Hepatocyte (in vitro differentiated cells): ENCODE results near the gene SNCG. TPM values are rescaled to one million over a fixed set of nuclear protein-coding genes. Genes with fewer than 3 reads are reported as not detected.

Experiments used
- DNase-seq: peaks from one replicate; pipeline ENCODE4 v3.0.0-alpha.2; 2016; ENCODE audit warnings: low spot score
- H2AFZ ChIP-seq: fragments of 200-600 bp; sonication (generic); 2 replicates; pipeline ENCODE4 v1.6.0; 2016; ENCODE audit warnings: antibody characterized with exemption, mild to moderate bottlenecking
- H3K27ac ChIP-seq: fragments of 200-600 bp; sonication (generic); 2 replicates; pipeline ENCODE4 v1.5.1; 2016; ENCODE audit warnings: mild to moderate bottlenecking
- H3K27me3 ChIP-seq: fragments of 200-600 bp; sonication (generic); 2 replicates; pipeline ENCODE4 v1.6.1; 2016
- H3K36me3 ChIP-seq: fragments of 200-600 bp; sonication (generic); replicated peaks from 2 replicates; pipeline ENCODE4 v1.5.1; 2016; ENCODE audit warnings: low read depth; ENCODE audit not compliant: insufficient read depth
- H3K4me1 ChIP-seq: fragments of 200-600 bp; sonication (generic); 2 replicates; pipeline ENCODE4 v1.5.1; 2016; ENCODE audit warnings: mild to moderate bottlenecking, moderate library complexity; ENCODE audit not compliant: insufficient read depth
- H3K4me2 ChIP-seq: fragments of 200-600 bp; sonication (generic); 2 replicates; pipeline ENCODE4 v1.6.0; 2016
- H3K4me3 ChIP-seq: fragments of 200-600 bp; sonication (generic); 2 replicates; pipeline ENCODE4 v1.5.1; 2016; ENCODE audit warnings: mild to moderate bottlenecking
- H3K79me2 ChIP-seq: fragments of 200-600 bp; sonication (generic); 2 replicates; pipeline ENCODE4 v1.6.0; 2017; ENCODE audit warnings: mild to moderate bottlenecking
- H3K9me2 ChIP-seq: fragments of 200-600 bp; sonication (generic); replicated peaks from 2 replicates; pipeline ENCODE4 v1.6.0; 2017; ENCODE audit warnings: mild to moderate bottlenecking; ENCODE audit not compliant: insufficient read depth
- H3K9me3 ChIP-seq: fragments of 200-600 bp; sonication (generic); 2 replicates; pipeline ENCODE4 v1.5.1; 2016; ENCODE audit warnings: low read depth, mild to moderate bottlenecking
- H4K20me1 ChIP-seq: fragments of 200-600 bp; sonication (generic); 2 replicates; pipeline ENCODE4 v1.6.0; 2016; ENCODE audit warnings: mild to moderate bottlenecking; ENCODE audit not compliant: insufficient read depth, poor library complexity, severe bottlenecking
- CTCF ChIP-seq: fragments of 200-600 bp; sonication (generic); IDR thresholded peaks from 2 replicates; pipeline ENCODE4 v1.5.1; 2016; ENCODE audit warnings: antibody characterized with exemption, mild to moderate bottlenecking; ENCODE audit not compliant: poor library complexity
- EZH2 ChIP-seq: fragments of 200-600 bp; sonication (generic); IDR thresholded peaks from 2 replicates; pipeline ENCODE4 v1.6.1; 2016; ENCODE audit warnings: antibody characterized with exemption, mild to moderate bottlenecking, borderline replicate concordance
- EZH2phosphoT487 ChIP-seq: fragments of 200-600 bp; sonication (generic); IDR thresholded peaks from one replicate; pipeline ENCODE4 v1.6.1; 2018; ENCODE audit warnings: antibody characterized with exemption, mild to moderate bottlenecking, low read depth, moderate library complexity; ENCODE audit not compliant: unreplicated experiment, severe bottlenecking
- WGBS: methylation state at CpG from one replicate; pipeline ENCODE4 v1.1.6; 2016; ENCODE audit warnings: low lambda C conversion rate; ENCODE audit errors: missing lambda C conversion rate; 5-methylcytosine and 5-hydroxymethylcytosine counted together
- polyA plus RNA-seq: library from polyadenylated mRNA; unstranded; fragments of >200 nt; fragmentation: Nextera tagmentation; extraction: Ambion mirVana; gene quantifications from 2 replicates; pipeline ENCODE4 v1.2.1, GENCODE V29; 2016
- total RNA-seq: library from RNA; depleted of rRNA; stranded (reverse); fragments of >200 nt; gene quantifications from 2 replicates; pipeline ENCODE4 v1.2.3, GENCODE V29; 2014

SNCG gene
- total RNA-seq, result 2.7 and 12.1 TPM in 2 replicates
- polyA plus RNA-seq, result 14.6 and 18.5 TPM in 2 replicates

DNA sequence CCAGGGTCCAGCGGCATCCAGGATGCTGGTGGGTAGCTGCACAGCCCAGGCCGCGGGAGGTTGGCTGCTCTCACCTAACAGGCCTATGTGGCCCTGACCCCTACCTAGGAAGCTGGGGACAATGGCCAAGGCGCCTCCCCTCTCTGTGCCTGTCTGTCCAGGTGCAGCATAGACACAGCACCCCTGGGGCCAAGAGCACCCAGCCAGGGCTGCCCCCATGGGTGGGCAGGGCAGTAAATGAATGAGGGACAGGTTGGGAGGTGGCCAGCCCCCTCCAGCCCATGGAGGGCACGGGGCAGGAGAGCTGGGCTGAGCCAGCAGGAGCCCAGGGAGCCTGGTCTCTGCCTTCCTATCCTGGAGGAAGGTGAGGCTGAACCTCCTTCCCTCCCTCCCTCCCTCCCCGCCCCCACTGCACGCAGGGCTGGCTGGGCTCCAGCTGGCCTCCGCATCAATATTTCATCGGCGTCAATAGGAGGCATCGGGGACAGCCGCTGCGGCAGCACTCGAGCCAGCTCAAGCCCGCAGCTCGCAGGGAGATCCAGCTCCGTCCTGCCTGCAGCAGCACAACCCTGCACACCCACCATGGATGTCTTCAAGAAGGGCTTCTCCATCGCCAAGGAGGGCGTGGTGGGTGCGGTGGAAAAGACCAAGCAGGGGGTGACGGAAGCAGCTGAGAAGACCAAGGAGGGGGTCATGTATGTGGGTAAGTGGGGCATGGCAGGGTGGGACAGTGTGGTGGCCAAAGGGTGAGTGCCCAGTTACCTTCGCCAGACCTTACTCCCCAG, at the start of gene SNCG:
TSS of gene SNCG (plus strand) at position 484 of the 785 bp plus-strand sequence. CDS start at position 583, 99 bp downstream.
- Histone ChIP-seq H3K4me1 (peaks cover 35% of the 10 kb centered on the region), H4K20me1 (no peaks in the 10 kb centered on the region), H3K36me3 (no peaks in the 10 kb centered on the region), H2AFZ (no peak within 1 kb of the TSS), H3K9me3 (no peaks in the 10 kb centered on the region), H3K27me3 (no peaks in the 10 kb centered on the region), H3K4me3 (no peak within 1 kb of the TSS), H3K27ac (peak within 1 kb of the TSS; percentile 37), H3K9me2 (no peaks in the 10 kb centered on the region), H3K79me2 (no peaks in the 10 kb centered on the region), H3K4me2 (peak within 1 kb of the TSS; percentile 56)
- DNase-seq, result no peak
- 68% methylated on average over 21 of the region's 22 CpGs for WGBS
- TF ChIP-seq CTCF (no peak), EZH2phosphoT487 (no peak), EZH2 (no peak)

DNA sequence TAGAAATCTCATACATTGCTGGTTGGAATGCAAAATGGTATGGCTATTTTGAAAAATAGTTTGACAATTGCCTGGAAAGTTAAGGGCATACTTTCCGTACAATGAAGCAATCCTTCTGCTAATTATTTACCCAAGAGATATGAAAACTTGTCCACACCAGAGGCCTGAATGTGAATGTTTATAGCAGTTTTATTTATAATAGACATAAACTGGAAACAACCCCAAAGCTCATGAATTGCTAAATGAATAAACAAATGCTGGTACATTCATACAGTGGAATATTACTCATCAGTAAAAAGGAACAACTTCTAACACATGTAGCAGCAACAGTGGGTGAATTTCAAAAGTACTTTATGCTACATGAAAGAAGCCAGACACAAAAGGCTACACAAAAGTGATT, 43.7 kb upstream of the SNCG start:
- Histone ChIP-seq H3K27me3 (no peaks in the 10 kb centered on the region), H3K4me1 (no peaks in the 10 kb centered on the region), H3K4me2 (no peak overlapping the region), H3K36me3 (no peaks in the 10 kb centered on the region), H3K9me2 (no peaks in the 10 kb centered on the region), H2AFZ (no peak overlapping the region), H3K79me2 (no peaks in the 10 kb centered on the region), H4K20me1 (no peaks in the 10 kb centered on the region), H3K4me3 (no peak overlapping the region), H3K27ac (no peak overlapping the region), H3K9me3 (no peaks in the 10 kb centered on the region)
- WGBS, result 88% methylated on average over 1 of the region's 1 CpG
- TF ChIP-seq EZH2 (no peak), EZH2phosphoT487 (no peak), CTCF (no peak)
- DNase-seq, result no peak

- Histone ChIP-seq H3K9me2 (no peaks in the 10 kb centered on the region), H3K4me1 (no peaks in the 10 kb centered on the region), H4K20me1 (no peaks in the 10 kb centered on the region), H3K27me3 (no peaks in the 10 kb centered on the region), H2AFZ (no peak overlapping the region), H3K4me2 (no peak overlapping the region), H3K36me3 (no peaks in the 10 kb centered on the region), H3K79me2 (no peaks in the 10 kb centered on the region), H3K4me3 (no peak overlapping the region), H3K9me3 (no peaks in the 10 kb centered on the region), H3K27ac (no peak overlapping the region)
- 69% methylated on average over 5 of the region's 5 CpGs for WGBS
- DNase-seq, result no peak
- TF ChIP-seq EZH2 (no peak), CTCF (no peak), EZH2phosphoT487 (no peak)
Observed at GRCh38 chr10:86918022-86918471, 40.4 kb upstream of the SNCG start.
